Measurements from ENCODE around the gene OXT. TPM values are rescaled to one million over a fixed set of nuclear protein-coding genes. Genes with fewer than 3 reads are reported as not detected.

The OXT gene
- total and polyA plus RNA-seq, 2 of the 8 experiments (the other 6 are each of a cell fraction or from before 2014, with no cell fraction given) = not detected

- no peak for FAIRE-seq
- H3K9ac ChIP-seq (replicated peaks in 1 of 4; ENCODE audit: extremely low read depth in 1 of 4, low read depth in 3 of 4, low read length in 3 of 4) = no peak within 1 kb of the TSS
- H2AFZ ChIP-seq (ENCODE audit: low read length) = no peak within 1 kb of the TSS
- H2AK5ac ChIP-seq (ENCODE audit: low read depth, low read length) = no peak within 1 kb of the TSS
- H3K4me1 ChIP-seq (replicated peaks in 1 of 4; ENCODE audit: control insufficient read depth in 3 of 4, insufficient read depth in 4 of 4, low read length in 3 of 4) = peaks cover 2 to 12% (median 9%) of the 10 kb centered on the region in 4 experiments; a peak in 6 of 7 replicates
- CTCF ChIA-PET (ENCODE audit: partially characterized antibody) = interaction anchor here (0.6 to 1.5 kb wide), 3 partner anchors 9 to 178 kb away, joined by 3 to 5 read pairs (median 3); no protein-coding TSS in a partner anchor
- H3K14ac ChIP-seq (ENCODE audit: insufficient read length) = no peak within 1 kb of the TSS
- H4K5ac ChIP-seq (ENCODE audit: insufficient read length, low read depth, low read length) = no peak within 1 kb of the TSS
- peak within 1 kb of the TSS; percentile 29; the same call in 1 of the 2 replicates for H4K8ac ChIP-seq (ENCODE audit: extremely low read depth, insufficient read depth, low read length)
- peak within 1 kb of the TSS; percentile 53; the same call in 1 of the 2 replicates for H2BK5ac ChIP-seq (ENCODE audit: low read depth, low read length)
- H2BK20ac ChIP-seq (ENCODE audit: low read length) = no peak within 1 kb of the TSS
- no peak for TF ChIP-seq NRF1 (IDR thresholded peaks at IDR 0.05; ENCODE audit: low read depth, low read length)
- H2BK15ac ChIP-seq (ENCODE audit: low read length) = 0 out of 2 replicates have a peak within 1 kb of the TSS, but pooled peaks have one; percentile 16
- no peak within 1 kb of the TSS for H2BK120ac ChIP-seq (replicated peaks; ENCODE audit: low read depth, low read length)
- H3K23me2 ChIP-seq (ENCODE audit: low read depth, low read length) = peaks cover 8% of the 10 kb centered on the region
- peaks cover 0 to 6% of the 10 kb centered on the region in 2 experiments; a peak in 1 of 4 replicates for H3K79me2 ChIP-seq (ENCODE audit: control insufficient read depth in 1 of 2, insufficient read depth in 2 of 2, low read length in 2 of 2)
- H3K79me1 ChIP-seq (ENCODE audit: low read depth, low read length) = peaks cover 5% of the 10 kb centered on the region
- H3K36me3 ChIP-seq (ENCODE audit: control insufficient read depth in 2 of 4, insufficient read depth in 4 of 4, low read length in 3 of 4) = peaks cover 8 to 22% (median 18%) of the 10 kb centered on the region in 4 experiments; a peak in 6 of 8 replicates
- POLR2A ChIA-PET (ENCODE audit: partially characterized antibody) = interaction anchor here (1.8 kb wide), 1 partner anchor 29 kb away, joined by 4 read pairs; the partner anchor contains the start of gene OXT
- H3K4me2 ChIP-seq (ENCODE audit: insufficient read depth in 1 of 2, low read depth in 2 of 2, low read length in 2 of 2) = peak within 1 kb of the TSS in 1 of 2 experiments; percentile 59; a peak in 1 of 4 replicates
- H3K4ac ChIP-seq (replicated peaks; ENCODE audit: insufficient read length, low read depth, low read length) = no peak within 1 kb of the TSS
- H3K4me3 ChIP-seq (ENCODE audit: extremely low read depth in 1 of 4, insufficient read depth in 2 of 4, low read depth in 3 of 4, low read length in 4 of 4) = no peak within 1 kb of the TSS; a peak in 1 of 8 replicates
- H3K9me3 ChIP-seq (ENCODE audit: insufficient read depth in 2 of 2, low read depth in 1 of 2, low read length in 1 of 2) = no peaks in the 10 kb centered on the region
- no peak within 1 kb of the TSS for H3K27ac ChIP-seq (ENCODE audit: low read depth, low read length)
- H3K56ac ChIP-seq (replicated peaks; ENCODE audit: insufficient read length, low read depth, low read length) = no peak within 1 kb of the TSS
- no peak within 1 kb of the TSS for H2BK12ac ChIP-seq (ENCODE audit: low read depth, low read length)
- peaks cover 0 to 2% of the 10 kb centered on the region in 2 experiments for H4K20me1 ChIP-seq (replicated peaks in 1 of 2; ENCODE audit: control insufficient read depth in 1 of 2, insufficient read depth in 2 of 2, low read length in 2 of 2)
- 92% methylated on average over 3 of the region's 3 CpGs; no CpG with 5 or more reads in 1 of the 2 experiments for WGBS, 2 experiments (ENCODE audit: extremely low coverage in 1 of 2, insufficient coverage in 1 of 2, insufficient read length in 1 of 2, insufficient replicate concordance in 2 of 2, low coverage in 1 of 2, low lambda C conversion rate in 2 of 2, missing lambda C conversion rate in 1 of 2)
- H3K23ac ChIP-seq (ENCODE audit: insufficient read length) = no peak within 1 kb of the TSS
- no peaks in the 10 kb centered on the region for H3K27me3 ChIP-seq (replicated peaks in 1 of 4; ENCODE audit: control insufficient read depth in 3 of 4, extremely low read depth in 1 of 4, insufficient read depth in 3 of 4, low read length in 3 of 4)
- H3K18ac ChIP-seq (ENCODE audit: extremely low read depth, low read length) = no peak within 1 kb of the TSS
- DNase-seq (ENCODE audit: low read depth in 1 of 2, low spot score in 2 of 2) = no peak
- H4K91ac ChIP-seq (replicated peaks; ENCODE audit: insufficient read length, low read length) = peak within 1 kb of the TSS; percentile 17
Observed at GRCh38 chr20:3043322-3043721, 28.1 kb upstream of the OXT start, which contains the start of gene GNRH2. Gene GNRH2 (plus strand): TSS chr20:3043622. CDS start chr20:3044415, 793 bp downstream.

All from H1 (cell line).